Cardiac muscle cell (in vitro differentiated cells and primary cell): Measurements from ENCODE around the gene EXOC3L4. TPM values are rescaled to one million over a fixed set of nuclear protein-coding genes. Genes with fewer than 3 reads are reported as not detected.
"Not testable (repeated sequence)": the region's sequence is repeated elsewhere in the genome, so short reads cannot be mapped to it uniquely, and the experiment has no call there.

ENCODE experiments used
- DNase-seq, 2 donors: peaks; one replicate each; pipeline versions ENCODE4 v3.0.0 to v3.0.0-alpha.2; 2010 to 2017; ENCODE audit warnings: low read depth in 1 of 2, low spot score in 1 of 2
- H3K27ac ChIP-seq: fragments of 200-600 bp; sonication (generic); 2 replicates; pipeline ENCODE4 v1.5.1; 2016
- H3K27me3 ChIP-seq: fragments of 200-600 bp; sonication (generic); 2 replicates; pipeline ENCODE4 v1.6.0; 2016; ENCODE audit warnings: control low read depth
- H3K36me3 ChIP-seq: fragments of 200-600 bp; sonication (generic); 2 replicates; pipeline ENCODE4 v1.5.1; 2016; ENCODE audit warnings: control low read depth
- H3K4me1 ChIP-seq: fragments of 200-600 bp; sonication (generic); 2 replicates; pipeline ENCODE4 v1.8.1; 2017; ENCODE audit warnings: low read depth, mild to moderate bottlenecking, mixed run types
- H3K4me3 ChIP-seq: fragments of 200-600 bp; sonication (generic); 2 replicates; pipeline ENCODE4 v1.5.1; 2016; ENCODE audit warnings: mild to moderate bottlenecking
- H3K9me3 ChIP-seq: fragments of 200-600 bp; sonication (generic); 2 replicates; pipeline ENCODE4 v1.5.1; 2017; ENCODE audit warnings: low read depth, mild to moderate bottlenecking, control low read depth
- polyA plus RNA-seq: library from polyadenylated mRNA; unstranded; fragments of >200 nt; fragmentation: Nextera tagmentation; extraction: Ambion mirVana; gene quantifications from 2 replicates; pipeline ENCODE4 v1.2.1, GENCODE V29; 2016
- total RNA-seq: library from RNA; depleted of rRNA; stranded (reverse); fragments of >200 nt; gene quantifications from 2 replicates; pipeline ENCODE4 v1.2.3, GENCODE V29; 2016
- TF ChIP-seq, protein P1 (sequence below): IDR thresholded peaks from 2 replicates; pipeline ENCODE4 v1.5.1; 2012; ENCODE audit warnings: low read depth, mild to moderate bottlenecking, low read length

EXOC3L4 gene
- total and polyA plus RNA-seq, 2 experiments from 2014 or later: 2.7 to 5.5 TPM

DNA sequence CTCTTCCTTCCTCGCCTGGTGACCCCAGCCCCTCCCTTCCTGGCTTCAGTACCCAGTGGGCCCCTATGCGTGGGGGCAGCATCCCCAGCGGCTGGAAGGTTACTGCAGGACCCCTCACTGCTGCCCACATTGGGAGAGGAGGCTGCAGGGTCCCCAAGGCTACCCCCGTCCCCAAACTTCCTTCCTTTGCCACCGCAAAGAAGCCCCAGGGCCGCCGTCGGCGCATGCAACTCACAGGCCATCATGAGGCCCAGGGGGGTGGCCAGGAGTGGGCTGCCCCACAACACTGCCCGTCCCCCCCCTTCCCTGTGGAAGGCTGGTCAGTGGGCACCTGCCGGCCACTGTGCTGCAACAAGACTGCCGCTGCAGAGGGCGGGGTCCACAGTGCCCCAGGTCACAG is 19.2 kb downstream of the EXOC3L4 start:
- H3K27me3 ChIP-seq: no peaks in the 10 kb centered on the region
- H3K9me3 ChIP-seq: no peaks in the 10 kb centered on the region
- H3K36me3 ChIP-seq: no peaks in the 10 kb centered on the region
- no peak overlapping the region for H3K4me3 ChIP-seq
- TF ChIP-seq, protein P1, sequence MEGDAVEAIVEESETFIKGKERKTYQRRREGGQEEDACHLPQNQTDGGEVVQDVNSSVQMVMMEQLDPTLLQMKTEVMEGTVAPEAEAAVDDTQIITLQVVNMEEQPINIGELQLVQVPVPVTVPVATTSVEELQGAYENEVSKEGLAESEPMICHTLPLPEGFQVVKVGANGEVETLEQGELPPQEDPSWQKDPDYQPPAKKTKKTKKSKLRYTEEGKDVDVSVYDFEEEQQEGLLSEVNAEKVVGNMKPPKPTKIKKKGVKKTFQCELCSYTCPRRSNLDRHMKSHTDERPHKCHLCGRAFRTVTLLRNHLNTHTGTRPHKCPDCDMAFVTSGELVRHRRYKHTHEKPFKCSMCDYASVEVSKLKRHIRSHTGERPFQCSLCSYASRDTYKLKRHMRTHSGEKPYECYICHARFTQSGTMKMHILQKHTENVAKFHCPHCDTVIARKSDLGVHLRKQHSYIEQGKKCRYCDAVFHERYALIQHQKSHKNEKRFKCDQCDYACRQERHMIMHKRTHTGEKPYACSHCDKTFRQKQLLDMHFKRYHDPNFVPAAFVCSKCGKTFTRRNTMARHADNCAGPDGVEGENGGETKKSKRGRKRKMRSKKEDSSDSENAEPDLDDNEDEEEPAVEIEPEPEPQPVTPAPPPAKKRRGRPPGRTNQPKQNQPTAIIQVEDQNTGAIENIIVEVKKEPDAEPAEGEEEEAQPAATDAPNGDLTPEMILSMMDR: no peak
- no peak for DNase-seq
- H3K4me1 ChIP-seq: peaks cover 20% of the 10 kb centered on the region
- no peak overlapping the region for H3K27ac ChIP-seq

DNA sequence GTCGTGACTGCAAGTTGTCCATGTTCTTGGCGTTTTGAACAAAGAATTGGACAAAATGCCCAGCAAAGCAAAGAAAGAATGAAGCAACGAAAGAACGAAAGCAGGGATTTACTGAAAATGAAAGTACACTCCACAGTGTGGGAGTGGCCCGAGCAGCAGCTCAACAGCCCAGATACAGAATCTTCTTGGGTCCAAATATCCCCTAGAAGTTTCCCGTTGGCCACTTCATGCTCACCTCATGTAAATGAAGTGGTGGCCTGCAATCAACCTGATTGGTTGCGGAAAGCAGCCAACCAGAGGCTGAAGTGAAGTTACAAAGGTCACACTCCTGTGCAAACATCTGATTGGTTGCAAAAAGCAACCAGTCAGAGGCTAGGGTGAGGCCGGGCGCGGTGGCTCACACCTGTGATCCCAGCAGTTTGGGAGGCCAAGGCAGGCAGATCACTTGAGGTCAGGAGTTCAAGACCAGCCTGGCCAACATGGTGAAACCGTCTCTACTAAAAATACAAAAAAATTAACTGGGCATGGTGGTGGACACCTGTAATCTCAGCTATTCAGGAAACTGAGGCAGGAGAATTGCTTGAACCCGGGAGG is 20.7 kb downstream of the EXOC3L4 start:
- peaks cover 16% of the 10 kb centered on the region for H3K4me1 ChIP-seq
- H3K9me3 ChIP-seq, H3K36me3 ChIP-seq, H3K27me3 ChIP-seq, H3K4me3 ChIP-seq, H3K27ac ChIP-seq: not testable (repeated sequence)
- DNase-seq: peak in 1 of 2 donors; percentile 37

DNA sequence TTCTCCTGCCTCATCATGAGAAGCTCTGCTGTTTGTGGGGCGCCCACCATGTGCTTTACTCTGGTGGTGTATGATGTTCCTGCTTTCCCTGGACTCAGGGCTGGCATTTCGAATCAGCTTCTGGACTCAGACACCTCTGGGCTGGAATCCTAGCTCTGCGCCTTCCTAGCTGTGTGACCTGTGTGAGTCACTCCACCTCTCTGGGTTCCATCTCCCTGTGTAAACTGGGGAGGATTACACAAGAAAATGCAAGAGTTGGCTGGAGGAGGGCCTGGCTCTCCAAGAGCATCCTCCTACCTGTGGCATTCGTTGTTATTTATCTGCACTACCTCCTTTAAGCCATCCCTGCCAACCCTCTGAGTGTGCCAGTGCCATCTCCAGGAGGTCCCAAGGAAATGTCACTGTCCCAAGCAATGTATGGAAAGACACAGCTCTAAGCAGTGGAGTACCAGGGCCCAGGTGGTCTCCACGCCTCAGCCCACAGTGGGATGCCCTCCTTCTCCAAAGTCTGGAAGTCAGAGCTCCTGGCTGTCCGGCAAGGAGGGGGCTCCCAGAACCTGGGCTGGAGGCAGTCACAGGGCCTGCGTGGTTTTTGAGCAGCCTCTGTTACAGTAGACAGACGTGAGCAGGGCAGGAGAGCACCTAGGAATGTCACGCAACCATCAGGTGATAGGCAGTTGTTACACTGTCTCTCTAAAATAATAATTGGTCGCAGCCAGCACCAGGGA is 21.5 kb downstream of the EXOC3L4 start:
- TF ChIP-seq, protein P1: no peak
- no peaks in the 10 kb centered on the region for H3K27me3 ChIP-seq
- H3K9me3 ChIP-seq: no peaks in the 10 kb centered on the region
- H3K27ac ChIP-seq: no peak overlapping the region
- DNase-seq: no peak
- peaks cover 9% of the 10 kb centered on the region for H3K4me1 ChIP-seq
- no peaks in the 10 kb centered on the region for H3K36me3 ChIP-seq
- no peak overlapping the region for H3K4me3 ChIP-seq

DNA sequence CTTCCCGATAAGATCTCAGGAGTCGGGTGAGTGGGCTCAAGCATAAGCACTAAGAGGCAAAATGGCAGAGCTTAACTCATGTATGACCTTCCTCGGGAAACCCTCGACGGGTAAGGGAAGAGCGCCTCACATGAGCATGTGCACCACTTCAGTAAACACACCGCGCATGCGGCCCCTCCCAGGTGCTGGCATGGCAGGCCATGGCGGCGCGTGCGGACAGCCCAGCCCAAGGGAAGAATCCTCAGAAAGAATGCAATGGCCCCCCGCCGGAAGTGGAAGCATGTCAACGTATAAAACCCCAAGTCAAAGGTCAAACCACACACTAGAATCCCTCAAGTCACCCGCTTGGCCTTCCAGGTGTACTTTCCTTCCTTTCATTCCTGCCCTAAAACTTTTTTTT is 22.1 kb downstream of the EXOC3L4 start:
- no peak for DNase-seq
- TF ChIP-seq, protein P1: no peak
- Histone ChIP-seq H3K4me3 (no peak overlapping the region), H3K27me3 (peaks cover 5% of the 10 kb centered on the region), H3K36me3 (no peaks in the 10 kb centered on the region), H3K4me1 (peaks cover 6% of the 10 kb centered on the region), H3K27ac (no peak overlapping the region), H3K9me3 (no peaks in the 10 kb centered on the region)

DNA sequence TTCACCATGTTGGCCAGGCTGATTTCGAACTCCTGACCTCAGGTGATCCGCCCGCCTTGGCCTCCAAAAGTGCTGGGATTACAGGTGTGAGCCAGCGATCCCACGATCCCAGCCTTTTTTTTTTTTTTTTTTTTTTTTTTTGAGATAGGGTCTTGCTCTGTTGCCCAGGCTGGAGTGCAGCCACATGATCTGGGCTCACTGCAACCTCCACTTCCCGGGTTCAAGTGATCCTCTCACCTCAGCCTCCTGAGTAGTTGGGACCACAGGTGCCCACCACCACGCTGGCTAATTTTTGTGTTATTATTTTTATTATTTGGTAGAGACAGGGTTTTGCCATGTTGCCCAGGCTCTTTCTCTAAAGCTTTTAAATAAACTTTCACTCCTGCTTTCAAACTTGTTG is 23.0 kb downstream of the EXOC3L4 start:
- not testable (repeated sequence) for H3K4me1 ChIP-seq, H3K36me3 ChIP-seq, H3K27me3 ChIP-seq, DNase-seq, H3K27ac ChIP-seq, H3K4me3 ChIP-seq, H3K9me3 ChIP-seq

DNA sequence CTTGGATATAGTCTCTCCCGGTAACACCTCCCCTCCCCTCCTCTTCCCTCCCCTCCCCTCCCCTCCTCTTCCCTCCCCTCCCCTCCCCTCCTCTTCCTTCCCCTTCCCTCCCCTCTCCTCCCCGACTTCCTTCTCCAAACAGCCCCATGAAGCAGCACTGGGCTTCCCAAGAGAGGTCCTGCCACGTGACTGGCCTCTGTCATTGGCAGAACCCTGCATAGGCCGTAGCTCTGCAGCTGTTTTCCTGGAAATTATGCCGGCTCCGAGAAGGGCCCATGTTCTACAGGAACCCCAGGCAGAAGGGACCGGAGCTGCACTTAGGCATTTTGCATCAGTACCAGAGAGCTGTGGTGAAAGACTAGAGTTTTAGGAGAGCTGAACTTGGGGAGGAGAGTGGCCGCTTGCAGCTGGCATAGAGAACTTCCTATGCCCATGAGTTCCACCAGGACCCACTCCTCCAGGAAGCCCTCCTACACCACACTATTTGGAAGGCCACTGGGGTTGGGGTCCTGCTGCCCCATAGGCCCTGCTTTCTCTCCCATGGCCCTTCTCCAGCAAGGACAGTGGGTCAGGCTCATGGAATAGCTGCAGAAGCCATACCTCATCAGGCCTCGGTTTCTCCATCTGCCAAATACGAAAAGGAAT is 23.6 kb downstream of the EXOC3L4 start:
- peaks cover 13% of the 10 kb centered on the region for H3K27me3 ChIP-seq
- no peaks in the 10 kb centered on the region for H3K4me1 ChIP-seq
- no peaks in the 10 kb centered on the region for H3K9me3 ChIP-seq
- peak in 1 of 2 donors; percentile 78 for DNase-seq
- no peak overlapping the region for H3K27ac ChIP-seq
- H3K36me3 ChIP-seq: no peaks in the 10 kb centered on the region
- TF ChIP-seq, protein P1: no peak
- H3K4me3 ChIP-seq: no peak overlapping the region
